B cell (primary cell): Measurements from ENCODE around the gene STAC3. TPM values are rescaled to one million over a fixed set of nuclear protein-coding genes. Genes with fewer than 3 reads are reported as not detected.

Experiments
- ATAC-seq: fragments of 200-7000 bp; cut with Tn5 transposase; one replicate; pipeline ENCODE4 v1.10.0; 2021; ENCODE audit warnings: low read depth, mild to moderate bottlenecking, moderate number of reproducible peaks, moderate library complexity
- CTCF ChIA-PET: fragments of 350-600 bp; sonication (Branson Sonifier 250); formaldehyde crosslinking; loops from one replicate; lab custom pipeline; 2021; ENCODE audit warnings: antibody characterized with exemption, inconsistent platforms; lab: Charles Lee
- POLR2A ChIA-PET: fragments of 350-600 bp; sonication (Branson Sonifier 250); formaldehyde crosslinking; loops from one replicate; lab custom pipeline; 2021; ENCODE audit warnings: antibody characterized with exemption; lab: Charles Lee
- DNase-seq: peaks from one replicate; pipeline ENCODE4 v3.0.0; 2013
- H2AFZ ChIP-seq: 2 replicates; pipeline ENCODE4 v1.6.1; 2012; ENCODE audit warnings: mild to moderate bottlenecking, low read depth, low read length; ENCODE audit not compliant: insufficient read depth, poor library complexity, severe bottlenecking
- H3K27ac ChIP-seq, 2 donors: 1 replicate in 1 of 2; 2 replicates in 1 of 2; pipeline ENCODE4 v1.5.1; 2012 to 2013; ENCODE audit warnings: low read length in 2 of 2, mild to moderate bottlenecking in 2 of 2, moderate library complexity in 1 of 2
- H3K27me3 ChIP-seq, 4 experiments: fragments of 200-600 bp in 1 of 4; sonication (generic) in 1 of 4; replicated peaks in 1 of 4; 1 replicate in 2 of 4; 2 replicates in 2 of 4; pipeline versions ENCODE4 v1.6.1 to v1.7.0; 2013 to 2016; ENCODE audit warnings: low read length in 3 of 4, mild to moderate bottlenecking in 2 of 4, mixed read lengths in 1 of 4, moderate library complexity in 1 of 4; ENCODE audit not compliant: insufficient read depth in 4 of 4, control insufficient read depth in 3 of 4; ENCODE audit errors: control extremely low read depth in 1 of 4
- H3K36me3 ChIP-seq, 2 experiments: replicated peaks in 1 of 2; 1 replicate in 1 of 2; 2 replicates in 1 of 2; pipeline versions ENCODE4 v1.6.1 to v1.7.1; 2013; ENCODE audit warnings: low read length in 1 of 2; ENCODE audit not compliant: insufficient read depth in 2 of 2, control insufficient read depth in 1 of 2; ENCODE audit errors: control extremely low read depth in 1 of 2, extremely low read depth in 1 of 2
- H3K4me1 ChIP-seq, 2 donors: fragments of 200-600 bp in 1 of 2; sonication (generic) in 1 of 2; 1 replicate in 1 of 2; 2 replicates in 1 of 2; pipeline versions ENCODE4 v1.5.1 to v1.6.1; 2013 to 2017; ENCODE audit warnings: low read length in 2 of 2; ENCODE audit not compliant: control insufficient read depth in 2 of 2, insufficient read depth in 2 of 2
- H3K4me2 ChIP-seq: replicated peaks from 2 replicates; pipeline ENCODE3; 2012; ENCODE audit warnings: mild to moderate bottlenecking, low read depth, low read length; ENCODE audit not compliant: poor library complexity, severe bottlenecking
- H3K4me3 ChIP-seq, 5 experiments: fragments of 200-600 bp in 1 of 5; sonication (generic) in 1 of 5; 1 replicate in 3 of 5; 2 replicates in 2 of 5; pipeline versions ENCODE4 v1.5.1 to v1.7.0; 2011 to 2016; ENCODE audit warnings: low read length in 4 of 5, mild to moderate bottlenecking in 4 of 5, low read depth in 2 of 5, control low read depth in 1 of 5, moderate library complexity in 1 of 5; ENCODE audit not compliant: insufficient read depth in 1 of 5; ENCODE audit errors: control extremely low read depth in 1 of 5, extremely low read depth in 1 of 5
- H3K79me2 ChIP-seq: fragments of 200-600 bp; sonication (generic); one replicate; pipeline ENCODE4 v1.6.0; 2016; ENCODE audit warnings: low read length; ENCODE audit not compliant: control insufficient read depth, insufficient read depth
- H3K9ac ChIP-seq: fragments of 200-600 bp; sonication (generic); 2 replicates; pipeline ENCODE4 v1.6.1; 2017; ENCODE audit warnings: mild to moderate bottlenecking, low read length, moderate library complexity
- H3K9me3 ChIP-seq, 3 donors: one replicate each; pipeline versions ENCODE4 v1.6.1 to v1.7.1; 2013; ENCODE audit warnings: low read length in 2 of 3; ENCODE audit not compliant: control insufficient read depth in 2 of 3, insufficient read depth in 1 of 3; ENCODE audit errors: control extremely low read depth in 1 of 3
- H4K20me1 ChIP-seq: 2 replicates; pipeline ENCODE4 v1.6.0; 2012; ENCODE audit warnings: mild to moderate bottlenecking, low read length; ENCODE audit not compliant: insufficient read depth, control insufficient read depth, poor library complexity, severe bottlenecking
- H3K27ac Mint-ChIP-seq: one replicate; pipeline ENCODE4 v1.8.0; 2021; ENCODE audit warnings: mixed read lengths
- H3K27me3 Mint-ChIP-seq: one replicate; pipeline ENCODE4 v1.8.0; 2021; ENCODE audit warnings: mixed read lengths
- H3K4me1 Mint-ChIP-seq: one replicate; pipeline ENCODE4 v1.8.0; 2021; ENCODE audit warnings: mixed read lengths
- H3K4me3 Mint-ChIP-seq: one replicate; pipeline ENCODE4 v1.8.0; 2021; ENCODE audit warnings: mixed read lengths
- H3K9me3 Mint-ChIP-seq: one replicate; pipeline ENCODE4 v1.8.0; 2022; ENCODE audit warnings: mixed read lengths; ENCODE audit not compliant: insufficient read depth
- EZH2 ChIP-seq: IDR thresholded peaks from 2 replicates; pipeline ENCODE4 v1.6.1; 2012; ENCODE audit warnings: borderline replicate concordance, low read depth, mild to moderate bottlenecking, moderate library complexity, low read length; ENCODE audit not compliant: insufficient read depth, poor library complexity, severe bottlenecking
- WGBS: methylation state at CpG from one replicate; pipeline ENCODE4 v1.1.5; 2013; ENCODE audit warnings: missing lambda C conversion rate; ENCODE audit not compliant: insufficient coverage; 5-methylcytosine and 5-hydroxymethylcytosine counted together
- intact Hi-C: fragments of 100-400 bp; cut with micrococcal nuclease; formaldehyde crosslinking; loops from one replicate; pipeline ENCODE4 v1.10.0; 2022
- polyA plus RNA-seq: library from polyadenylated mRNA; depleted of rRNA; stranded (reverse); fragments of >200 nt; gene quantifications from 2 replicates; pipeline ENCODE4 v1.2.3, GENCODE V29; 2012
- total RNA-seq, 2 donors: library from RNA; stranded (reverse); fragments of 120-200 nt in 1 of 2; gene quantifications; 1 replicate in 1 of 2; 2 replicates in 1 of 2; pipeline versions ENCODE4 v1.2.3 to v1.2.4, GENCODE V29; 2013 to 2022
- TF ChIP-seq, protein P1 (sequence below): fragments of 200-600 bp; IDR thresholded peaks from one replicate; pipeline ENCODE4 v1.8.0; 2022; ENCODE audit warnings: antibody characterized with exemption, mild to moderate bottlenecking

STAC3 gene
- total and polyA plus RNA-seq, 2 donors (not counting 1 experiment from before 2014, with no cell fraction given): 4.5 to 6.2 TPM

DNA sequence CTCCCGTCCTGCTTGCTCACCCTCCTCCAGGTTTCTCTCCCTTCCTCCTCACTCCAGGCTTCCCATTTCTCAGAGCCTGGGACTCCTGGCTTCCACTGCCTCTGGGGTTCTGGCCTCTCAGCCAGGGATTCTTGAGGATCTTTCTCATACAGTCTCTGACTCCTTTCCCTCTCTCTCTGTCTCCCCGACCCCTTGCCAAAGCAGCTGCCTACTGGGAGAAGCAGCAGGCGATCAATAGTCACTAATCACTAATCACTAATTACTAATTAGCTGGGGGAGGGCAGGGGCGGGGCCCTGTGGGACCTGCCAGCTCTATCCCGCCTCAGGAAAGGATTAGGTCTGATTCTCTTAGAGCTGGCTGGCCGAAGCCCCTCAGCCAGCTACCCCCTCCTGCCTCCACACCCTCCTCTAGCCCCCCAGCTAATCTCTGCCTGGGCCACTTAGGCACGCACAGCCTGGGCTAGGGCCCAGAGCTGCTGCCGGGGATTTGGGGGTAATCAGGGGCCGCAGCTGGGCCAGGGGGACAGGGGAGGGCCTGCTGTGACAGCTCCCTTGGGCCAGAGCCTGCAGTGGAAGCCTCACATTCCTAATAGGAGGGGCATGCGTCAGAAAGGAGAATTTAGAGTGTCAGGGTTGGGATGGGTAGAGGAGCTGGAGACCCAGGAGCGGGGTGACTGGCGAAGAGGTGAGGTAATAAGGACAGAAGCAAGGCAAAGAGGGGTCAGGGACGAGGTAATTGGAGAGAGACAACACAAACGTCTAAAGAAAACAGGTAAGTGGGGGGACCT is 31.6 kb downstream of the STAC3 start:
- Mint-ChIP-seq H3K27me3 (peaks cover 63% of the 10 kb centered on the region), H3K4me1 (peaks cover 72% of the 10 kb centered on the region), H3K27ac (no peak overlapping the region), H3K4me3 (no peak overlapping the region), H3K9me3 (no peaks in the 10 kb centered on the region)
- DNase-seq: no peak
- H4K20me1 ChIP-seq: peaks cover 30% of the 10 kb centered on the region
- 62% methylated on average over 13 of the region's 14 CpGs for WGBS
- POLR2A ChIA-PET: interaction anchor here (1.0 kb wide), 1 partner anchor 10 kb away, joined by 4 read pairs; the partner anchor contains the start of gene SHMT2
- peaks cover 5% of the 10 kb centered on the region for H3K79me2 ChIP-seq
- H3K4me2 ChIP-seq: no peak overlapping the region
- peaks cover 0 to 93% (median 61%) of the 10 kb centered on the region in 4 experiments for H3K27me3 ChIP-seq
- H3K4me1 ChIP-seq: peaks cover 80 to 82% of the 10 kb centered on the region in 2 donors
- intact Hi-C loops: no loop called here
- ATAC-seq: no peak
- H3K9me3 ChIP-seq: peaks cover 0 to 43% (median 0%) of the 10 kb centered on the region in 3 donors
- no peak overlapping the region for H3K27ac ChIP-seq
- H3K4me3 ChIP-seq: no peak overlapping the region
- TF ChIP-seq EZH2: peak; percentile 34
- TF ChIP-seq, protein P1, sequence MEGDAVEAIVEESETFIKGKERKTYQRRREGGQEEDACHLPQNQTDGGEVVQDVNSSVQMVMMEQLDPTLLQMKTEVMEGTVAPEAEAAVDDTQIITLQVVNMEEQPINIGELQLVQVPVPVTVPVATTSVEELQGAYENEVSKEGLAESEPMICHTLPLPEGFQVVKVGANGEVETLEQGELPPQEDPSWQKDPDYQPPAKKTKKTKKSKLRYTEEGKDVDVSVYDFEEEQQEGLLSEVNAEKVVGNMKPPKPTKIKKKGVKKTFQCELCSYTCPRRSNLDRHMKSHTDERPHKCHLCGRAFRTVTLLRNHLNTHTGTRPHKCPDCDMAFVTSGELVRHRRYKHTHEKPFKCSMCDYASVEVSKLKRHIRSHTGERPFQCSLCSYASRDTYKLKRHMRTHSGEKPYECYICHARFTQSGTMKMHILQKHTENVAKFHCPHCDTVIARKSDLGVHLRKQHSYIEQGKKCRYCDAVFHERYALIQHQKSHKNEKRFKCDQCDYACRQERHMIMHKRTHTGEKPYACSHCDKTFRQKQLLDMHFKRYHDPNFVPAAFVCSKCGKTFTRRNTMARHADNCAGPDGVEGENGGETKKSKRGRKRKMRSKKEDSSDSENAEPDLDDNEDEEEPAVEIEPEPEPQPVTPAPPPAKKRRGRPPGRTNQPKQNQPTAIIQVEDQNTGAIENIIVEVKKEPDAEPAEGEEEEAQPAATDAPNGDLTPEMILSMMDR: no peak
- CTCF ChIA-PET: interaction anchor here (1.2 to 8.8 kb wide), 2 partner anchors 17 to 95 kb away, joined by 4 to 838 read pairs; partner anchors contain the start of genes SHMT2 and STAC3
- no peak overlapping the region for H3K9ac ChIP-seq
- H3K36me3 ChIP-seq: no peaks in the 10 kb centered on the region
- H2AFZ ChIP-seq: no peak overlapping the region
